Fibroblast of mammary gland (primary cell): ENCODE data around the gene FUT8.
A peak's percentile ranks its signal among the peaks of the same experiment; 100 is the strongest.

Source experiments
- DNase-seq: peaks from one replicate; pipeline ENCODE4 v3.0.0-alpha.2; 2010; ENCODE audit warnings: low read depth
- H3K4me3 ChIP-seq: 2 replicates; pipeline ENCODE4 v1.5.1; 2011; ENCODE audit warnings: low read depth, mild to moderate bottlenecking, low read length, moderate library complexity; ENCODE audit not compliant: control insufficient read depth
- TF ChIP-seq, protein P1 (sequence below): conservative IDR thresholded peaks from 2 replicates; pipeline ENCODE4 v1.5.1; 2011; ENCODE audit warnings: low read depth, low read length, inconsistent platforms; ENCODE audit not compliant: control insufficient read depth, insufficient read depth

The FUT8 gene

DNA sequence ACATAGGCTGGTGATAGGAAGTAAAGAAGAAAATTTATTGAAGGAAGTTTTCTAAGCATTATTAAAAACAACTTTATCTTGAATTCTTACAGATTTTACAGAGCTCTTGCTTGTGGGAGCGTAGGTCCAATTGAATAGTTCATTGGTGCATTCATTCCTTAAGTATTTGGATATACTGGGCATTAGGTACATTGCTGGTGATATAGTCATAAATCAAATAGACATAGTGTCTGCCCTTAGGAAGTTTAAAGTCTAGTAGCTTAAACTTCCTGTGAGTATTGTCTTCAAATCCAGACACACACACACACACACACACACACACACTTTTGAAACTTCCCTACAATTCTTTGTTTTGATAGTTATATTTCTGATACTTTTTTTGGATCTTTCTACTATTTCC is 226.7 kb downstream of the FUT8 start:
- peak; percentile 6 for DNase-seq
- TF ChIP-seq, protein P1, sequence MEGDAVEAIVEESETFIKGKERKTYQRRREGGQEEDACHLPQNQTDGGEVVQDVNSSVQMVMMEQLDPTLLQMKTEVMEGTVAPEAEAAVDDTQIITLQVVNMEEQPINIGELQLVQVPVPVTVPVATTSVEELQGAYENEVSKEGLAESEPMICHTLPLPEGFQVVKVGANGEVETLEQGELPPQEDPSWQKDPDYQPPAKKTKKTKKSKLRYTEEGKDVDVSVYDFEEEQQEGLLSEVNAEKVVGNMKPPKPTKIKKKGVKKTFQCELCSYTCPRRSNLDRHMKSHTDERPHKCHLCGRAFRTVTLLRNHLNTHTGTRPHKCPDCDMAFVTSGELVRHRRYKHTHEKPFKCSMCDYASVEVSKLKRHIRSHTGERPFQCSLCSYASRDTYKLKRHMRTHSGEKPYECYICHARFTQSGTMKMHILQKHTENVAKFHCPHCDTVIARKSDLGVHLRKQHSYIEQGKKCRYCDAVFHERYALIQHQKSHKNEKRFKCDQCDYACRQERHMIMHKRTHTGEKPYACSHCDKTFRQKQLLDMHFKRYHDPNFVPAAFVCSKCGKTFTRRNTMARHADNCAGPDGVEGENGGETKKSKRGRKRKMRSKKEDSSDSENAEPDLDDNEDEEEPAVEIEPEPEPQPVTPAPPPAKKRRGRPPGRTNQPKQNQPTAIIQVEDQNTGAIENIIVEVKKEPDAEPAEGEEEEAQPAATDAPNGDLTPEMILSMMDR: no peak
- H3K4me3 ChIP-seq: no peak overlapping the region

DNA sequence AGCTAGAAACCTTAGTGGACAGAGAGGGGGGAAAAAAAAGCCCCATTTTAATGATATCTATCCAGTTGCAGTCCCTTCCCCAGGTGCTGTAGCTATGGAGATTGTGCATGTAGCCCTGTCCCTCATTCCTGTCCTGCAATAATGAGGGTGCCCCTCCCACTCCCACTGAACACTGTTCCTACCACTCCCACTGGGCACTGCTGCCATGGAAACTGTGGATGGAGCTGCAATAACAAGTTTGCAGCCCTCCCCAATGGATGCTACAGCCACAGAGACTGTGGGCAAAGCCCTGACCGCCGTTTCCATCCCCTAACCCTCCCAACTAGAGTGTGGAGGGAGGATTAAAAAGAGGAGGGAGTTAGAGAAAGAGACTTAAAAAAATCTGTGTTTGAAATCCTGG is 238.3 kb downstream of the FUT8 start:
- no peak for DNase-seq
- TF ChIP-seq, protein P1: no peak
- no peak overlapping the region for H3K4me3 ChIP-seq

DNA sequence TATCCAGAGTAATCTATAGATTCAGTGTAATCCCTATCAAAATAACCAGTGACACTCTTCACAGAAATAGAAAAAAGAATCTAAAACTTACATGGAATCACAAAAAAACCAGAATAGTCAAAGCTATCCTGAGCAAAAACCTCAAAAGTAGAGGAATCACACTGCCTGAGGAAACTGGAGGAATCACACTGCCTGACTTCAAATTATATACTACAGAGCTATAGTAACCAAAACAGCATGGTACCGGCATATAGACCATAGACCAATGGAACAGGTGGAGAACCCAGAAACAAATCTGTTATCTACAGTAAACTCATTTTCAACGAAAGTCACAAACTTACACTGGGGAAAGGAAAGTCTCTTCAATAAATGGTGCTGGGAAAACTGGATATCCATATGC is 244.0 kb downstream of the FUT8 start:
- no peak for DNase-seq
- TF ChIP-seq, protein P1: no peak
- no peak overlapping the region for H3K4me3 ChIP-seq

DNA sequence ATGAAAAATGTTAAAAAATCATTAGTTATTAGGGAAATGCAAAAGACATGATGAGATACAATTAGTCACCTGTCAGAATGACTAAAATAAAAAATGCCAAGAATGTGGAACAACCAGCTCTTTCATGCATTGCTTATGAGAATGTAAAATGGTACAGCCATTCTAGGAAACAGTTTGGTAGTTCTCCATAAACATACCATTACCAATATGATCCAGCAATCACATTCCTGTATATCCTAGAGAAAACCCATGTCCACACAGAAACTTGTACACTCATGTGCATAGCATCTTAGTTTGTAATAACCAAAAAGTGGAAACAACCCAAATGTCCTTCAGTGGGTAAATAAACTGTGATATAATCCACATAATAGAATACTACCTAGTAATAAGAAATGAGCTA is 245.7 kb downstream of the FUT8 start:
- peak; percentile 74 for DNase-seq
- H3K4me3 ChIP-seq: no peak overlapping the region
- TF ChIP-seq, protein P1: no peak

DNA sequence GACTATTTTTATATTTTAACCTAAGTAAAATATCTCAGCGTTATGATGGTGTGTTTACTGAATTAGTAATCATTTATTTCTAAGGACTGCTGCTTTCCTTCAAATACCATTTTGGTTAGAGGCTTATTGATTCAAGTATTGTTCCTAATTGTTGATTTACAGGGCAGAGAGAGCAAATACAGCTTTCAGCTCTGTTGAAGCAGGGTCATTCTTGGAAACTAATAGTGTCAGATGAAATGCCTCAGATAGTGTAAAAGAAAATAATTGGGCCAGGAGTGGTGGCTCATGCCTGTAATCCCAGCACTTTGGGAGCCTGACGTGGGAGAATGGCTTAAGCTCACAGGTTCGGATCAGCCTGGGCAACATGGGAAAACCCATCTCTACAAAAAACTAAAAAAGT is 249.3 kb downstream of the FUT8 start:
- H3K4me3 ChIP-seq: no peak overlapping the region
- no peak for DNase-seq
- TF ChIP-seq, protein P1: no peak

DNA sequence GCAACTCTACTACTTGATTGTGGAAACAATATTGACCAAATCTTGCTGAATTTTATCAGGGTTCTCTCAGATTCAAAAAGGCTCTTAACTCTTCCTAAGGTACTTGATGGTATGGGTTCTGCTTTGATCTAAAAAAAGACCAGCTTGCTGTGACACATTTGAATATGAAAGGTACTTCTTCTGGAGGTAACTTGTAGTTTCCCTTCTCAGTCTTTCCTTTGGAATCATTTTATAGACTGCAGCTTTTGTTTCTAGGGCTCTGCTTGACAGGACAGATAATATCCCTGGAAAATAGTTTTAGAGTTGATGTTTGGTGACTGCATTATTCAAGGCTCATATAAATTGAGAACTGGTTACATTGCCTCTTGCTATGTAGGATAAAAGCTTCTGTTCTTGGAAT is 251.9 kb downstream of the FUT8 start:
- TF ChIP-seq, protein P1: no peak
- no peak overlapping the region for H3K4me3 ChIP-seq
- DNase-seq: no peak

DNA sequence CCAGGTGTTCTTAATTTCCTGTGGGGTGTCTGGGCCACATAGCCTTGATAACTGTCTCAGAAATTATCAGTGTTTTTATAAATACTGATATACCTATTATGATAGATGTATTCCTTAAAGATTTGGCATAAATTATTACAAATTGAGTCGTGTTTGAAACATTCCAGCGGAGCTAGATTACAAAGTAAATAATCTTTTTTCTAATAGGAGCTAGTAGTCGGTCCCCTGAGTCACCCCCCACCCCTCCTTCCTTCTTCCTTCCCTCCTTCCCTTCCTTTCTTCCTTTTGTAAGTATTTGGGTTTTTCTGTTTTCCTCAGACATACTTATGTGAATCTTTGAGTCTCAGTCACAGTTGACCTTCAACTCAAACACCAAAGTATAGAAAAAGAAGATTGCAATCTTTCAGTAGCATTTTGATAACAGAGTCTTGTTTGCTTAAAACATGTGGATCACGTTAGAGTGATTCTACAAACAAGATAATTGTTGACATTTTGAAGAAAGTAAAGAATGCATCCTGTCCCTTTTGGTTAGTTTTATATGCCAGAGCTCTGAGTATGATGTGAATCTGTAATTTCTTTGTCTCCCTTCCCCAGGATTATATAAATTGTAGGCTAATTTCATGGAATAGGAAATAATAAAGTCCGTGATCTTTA is 264.0 kb downstream of the FUT8 start:
- TF ChIP-seq, protein P1: no peak
- DNase-seq: no peak
- no peak overlapping the region for H3K4me3 ChIP-seq
